A549 (cell line): ENCODE measurements around the gene PRKN.

ENCODE experiments used
- CEBPB ChIP-seq, 2 experiments: fragments of >200 bp in 1 of 2; sonication (Bioruptor Twin) in 1 of 2; formaldehyde crosslinking in 1 of 2; IDR thresholded peaks; 2 replicates each; pipeline ENCODE4 v1.6.1; 2012 to 2016
- MAFK ChIP-seq: fragments of 450-650 bp; IDR thresholded peaks from 2 replicates; pipeline ENCODE4 v1.6.1; 2014; ENCODE audit not compliant: partially characterized antibody
- RCOR1 ChIP-seq: fragments of 150-350 bp; IDR thresholded peaks from 2 replicates; pipeline ENCODE4 v1.6.1; 2014; ENCODE audit warnings: antibody characterized with exemption, low read length, low read depth
- SMC3 ChIP-seq: fragments of >200 bp; sonication (Bioruptor Twin); formaldehyde crosslinking; IDR thresholded peaks from 3 replicates; pipeline ENCODE4 v1.6.1; 2018; ENCODE audit warnings: inconsistent platforms
- TP53 ChIP-seq: fragments of 250-450 bp; sonication (Bioruptor Pico); IDR thresholded peaks from 2 replicates; pipeline ENCODE4 v1.5.0; 2021; ENCODE audit warnings: mild to moderate bottlenecking, moderate library complexity

DNA sequence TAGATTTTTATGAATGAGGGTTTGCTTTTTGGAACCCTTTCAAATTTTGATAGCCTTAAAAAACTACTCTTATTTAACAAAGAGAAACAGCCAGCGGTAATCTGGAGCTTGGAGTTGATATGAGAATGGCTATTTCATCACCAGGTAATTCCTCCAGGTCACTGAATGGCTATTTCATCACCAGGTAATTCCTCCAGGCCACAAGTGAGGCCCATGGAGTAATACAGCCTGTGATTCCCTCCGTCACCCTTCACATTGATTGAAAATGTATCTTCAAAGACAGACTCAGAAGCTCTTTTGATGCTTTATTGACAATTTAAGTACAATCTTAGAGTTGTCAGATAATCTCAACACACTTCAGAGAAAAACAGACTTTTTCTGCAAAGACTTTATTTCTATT lies 1380.4 kb downstream of the PRKN start:
- no peak for TF ChIP-seq TP53 (CRISPR knock-in tag)
- TF ChIP-seq CEBPB (IDR thresholded peaks at IDR 0.05) = no peak
- no peak for TF ChIP-seq SMC3
- no peak for TF ChIP-seq RCOR1
- no peak for TF ChIP-seq MAFK
